LNCAP (cell line): ENCODE results near the gene KIRREL3.

ENCODE experiments used
- TF ChIP-seq, protein P1 (sequence below): fragments of 450-650 bp; IDR thresholded peaks from 2 replicates; pipeline ENCODE4 v1.5.1; 2017; ENCODE audit warnings: mild to moderate bottlenecking

The KIRREL3 gene

GRCh38 chr11:126673319-126673718 lies 327.3 kb downstream of the KIRREL3 start:
- TF ChIP-seq, protein P1, sequence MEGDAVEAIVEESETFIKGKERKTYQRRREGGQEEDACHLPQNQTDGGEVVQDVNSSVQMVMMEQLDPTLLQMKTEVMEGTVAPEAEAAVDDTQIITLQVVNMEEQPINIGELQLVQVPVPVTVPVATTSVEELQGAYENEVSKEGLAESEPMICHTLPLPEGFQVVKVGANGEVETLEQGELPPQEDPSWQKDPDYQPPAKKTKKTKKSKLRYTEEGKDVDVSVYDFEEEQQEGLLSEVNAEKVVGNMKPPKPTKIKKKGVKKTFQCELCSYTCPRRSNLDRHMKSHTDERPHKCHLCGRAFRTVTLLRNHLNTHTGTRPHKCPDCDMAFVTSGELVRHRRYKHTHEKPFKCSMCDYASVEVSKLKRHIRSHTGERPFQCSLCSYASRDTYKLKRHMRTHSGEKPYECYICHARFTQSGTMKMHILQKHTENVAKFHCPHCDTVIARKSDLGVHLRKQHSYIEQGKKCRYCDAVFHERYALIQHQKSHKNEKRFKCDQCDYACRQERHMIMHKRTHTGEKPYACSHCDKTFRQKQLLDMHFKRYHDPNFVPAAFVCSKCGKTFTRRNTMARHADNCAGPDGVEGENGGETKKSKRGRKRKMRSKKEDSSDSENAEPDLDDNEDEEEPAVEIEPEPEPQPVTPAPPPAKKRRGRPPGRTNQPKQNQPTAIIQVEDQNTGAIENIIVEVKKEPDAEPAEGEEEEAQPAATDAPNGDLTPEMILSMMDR = no peak

DNA sequence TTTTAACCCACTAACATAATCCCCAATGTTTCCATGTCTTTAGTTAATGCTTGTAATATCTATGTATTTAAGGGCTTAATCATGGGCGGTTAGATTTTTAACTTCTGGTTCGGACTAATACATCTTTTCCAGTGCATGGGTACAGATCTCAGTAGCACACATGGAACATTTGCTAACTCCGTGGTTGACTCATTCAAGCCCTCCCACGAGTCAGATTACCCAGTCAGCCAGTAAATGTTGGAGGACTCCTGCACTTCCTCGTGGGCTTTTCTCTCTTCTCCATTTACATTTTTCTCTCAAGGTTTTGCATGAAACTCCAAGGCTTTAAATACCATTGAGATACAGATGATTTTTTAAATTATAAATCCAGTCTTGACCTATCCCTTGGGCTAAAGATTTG lies 331.2 kb downstream of the KIRREL3 start:
- TF ChIP-seq, protein P1 = no peak

GRCh38 chr11:126664643-126665042 lies 335.9 kb downstream of the KIRREL3 start:
- TF ChIP-seq, protein P1 = no peak

DNA sequence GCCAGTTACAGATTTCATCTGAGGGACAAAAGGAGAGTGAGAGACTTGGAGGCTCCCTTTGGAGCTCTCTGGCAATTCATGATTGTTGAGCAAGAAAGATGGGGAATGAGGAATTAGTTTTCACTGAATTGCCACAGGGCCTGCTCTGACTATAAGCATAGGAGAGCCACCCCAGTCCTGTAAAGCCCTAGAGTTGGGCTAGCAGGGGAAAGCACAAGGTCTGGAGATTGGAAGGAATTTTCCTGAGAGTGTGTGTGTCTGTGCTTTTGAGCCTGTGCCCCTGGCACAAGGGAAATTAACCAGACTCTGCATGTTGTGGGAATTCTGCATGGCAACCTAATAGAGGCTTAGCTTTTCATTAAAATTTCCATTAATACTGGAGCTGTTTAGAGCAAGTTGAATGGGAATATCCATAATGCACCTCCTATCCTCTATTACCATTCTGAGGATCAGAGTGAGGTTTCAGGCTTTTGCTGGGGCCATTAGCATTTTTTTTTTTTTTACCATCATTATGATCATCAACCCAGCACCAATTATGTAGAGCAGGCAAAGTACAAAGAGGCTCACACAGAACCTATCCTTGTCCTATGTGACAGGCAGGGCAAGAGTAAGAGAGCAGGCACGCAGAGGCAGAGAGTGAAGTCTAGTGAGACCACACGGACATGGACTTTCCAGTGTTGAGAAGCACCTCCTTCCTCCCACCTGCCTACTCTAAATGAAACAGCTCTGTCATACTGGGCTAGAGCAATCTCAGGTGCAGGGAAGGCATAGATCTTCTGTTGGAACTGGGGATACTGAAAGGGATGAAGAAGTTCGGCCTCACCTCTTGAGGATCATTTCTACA lies 336.6 kb downstream of the KIRREL3 start:
- TF ChIP-seq, protein P1 = no peak

GRCh38 chr11:126662035-126662790 lies 338.4 kb downstream of the KIRREL3 start:
- TF ChIP-seq, protein P1 = no peak

DNA sequence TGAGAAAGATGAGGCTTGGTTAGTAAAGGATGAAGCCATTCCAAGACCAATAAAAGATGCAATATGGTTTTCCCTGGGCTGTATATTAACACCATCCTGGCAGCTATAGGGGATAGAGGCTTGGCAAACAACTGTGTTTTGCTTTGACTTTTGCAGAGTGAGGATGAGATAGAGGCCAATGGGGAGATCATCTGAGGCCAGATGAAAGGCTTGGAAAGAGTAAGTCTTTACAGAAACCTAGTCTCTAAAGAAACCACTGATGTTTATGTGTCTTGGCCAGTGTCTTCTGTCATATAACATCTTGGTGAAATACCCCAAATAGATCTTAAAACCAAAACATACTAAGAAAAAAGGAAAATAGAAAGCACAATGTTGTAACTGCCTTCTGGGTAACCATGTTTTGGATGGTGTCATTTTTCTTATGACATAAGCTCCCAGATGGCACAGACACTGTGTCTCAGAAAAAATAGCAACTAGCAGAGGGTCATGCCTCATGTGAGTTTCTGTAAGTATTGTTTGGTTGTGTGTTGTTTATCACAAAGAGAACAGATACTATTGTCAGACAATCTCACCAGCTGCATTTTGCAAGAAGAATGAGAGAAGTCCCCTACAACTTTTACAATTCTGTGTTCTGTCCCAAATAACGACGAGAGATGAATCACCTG lies 339.7 kb downstream of the KIRREL3 start:
- TF ChIP-seq, protein P1 = no peak

DNA sequence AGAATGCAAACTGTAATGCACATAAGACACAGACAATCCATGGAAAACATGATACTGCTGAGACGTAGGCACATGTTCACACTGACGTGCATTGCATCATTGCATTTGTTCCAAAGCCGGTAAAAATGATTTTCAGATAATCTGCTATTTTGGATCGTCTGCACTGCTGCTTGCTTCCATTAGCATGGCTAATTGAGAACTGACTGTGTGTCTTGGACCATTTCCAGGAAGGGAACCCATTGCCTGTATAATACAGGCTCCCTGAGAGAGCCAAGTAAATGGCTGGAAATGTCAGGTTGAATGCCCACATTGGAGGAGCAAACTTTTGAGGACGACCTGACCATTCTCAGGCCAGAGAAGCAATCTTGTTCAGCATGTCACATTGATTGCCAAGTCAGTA lies 340.2 kb downstream of the KIRREL3 start:
- TF ChIP-seq, protein P1 = no peak
